Cardiac fibroblast (primary cell): Measurements from ENCODE around the gene EIF1AD.

Experiments
- DNase-seq, 2 donors: peaks; one replicate each; pipeline versions ENCODE4 v3.0.0 to v3.0.0-alpha.2; 2010; ENCODE audit warnings: low read depth in 2 of 2
- H3K4me3 ChIP-seq, 2 donors: replicated peaks in 1 of 2; 1 replicate in 1 of 2; 2 replicates in 1 of 2; pipeline ENCODE4 v1.5.1; 2011; ENCODE audit warnings: low read depth in 2 of 2, low read length in 2 of 2, mild to moderate bottlenecking in 2 of 2, moderate library complexity in 1 of 2
- CTCF ChIP-seq: IDR thresholded peaks from one replicate; pipeline ENCODE4 v1.5.1; 2011; ENCODE audit warnings: low read depth, mild to moderate bottlenecking, low read length, inconsistent platforms

Gene EIF1AD

GRCh38 chr11:65967329-65967934 lies 34.5 kb downstream of the EIF1AD start:
- no peak for TF ChIP-seq CTCF
- no peak overlapping the region for H3K4me3 ChIP-seq
- no peak for DNase-seq

DNA sequence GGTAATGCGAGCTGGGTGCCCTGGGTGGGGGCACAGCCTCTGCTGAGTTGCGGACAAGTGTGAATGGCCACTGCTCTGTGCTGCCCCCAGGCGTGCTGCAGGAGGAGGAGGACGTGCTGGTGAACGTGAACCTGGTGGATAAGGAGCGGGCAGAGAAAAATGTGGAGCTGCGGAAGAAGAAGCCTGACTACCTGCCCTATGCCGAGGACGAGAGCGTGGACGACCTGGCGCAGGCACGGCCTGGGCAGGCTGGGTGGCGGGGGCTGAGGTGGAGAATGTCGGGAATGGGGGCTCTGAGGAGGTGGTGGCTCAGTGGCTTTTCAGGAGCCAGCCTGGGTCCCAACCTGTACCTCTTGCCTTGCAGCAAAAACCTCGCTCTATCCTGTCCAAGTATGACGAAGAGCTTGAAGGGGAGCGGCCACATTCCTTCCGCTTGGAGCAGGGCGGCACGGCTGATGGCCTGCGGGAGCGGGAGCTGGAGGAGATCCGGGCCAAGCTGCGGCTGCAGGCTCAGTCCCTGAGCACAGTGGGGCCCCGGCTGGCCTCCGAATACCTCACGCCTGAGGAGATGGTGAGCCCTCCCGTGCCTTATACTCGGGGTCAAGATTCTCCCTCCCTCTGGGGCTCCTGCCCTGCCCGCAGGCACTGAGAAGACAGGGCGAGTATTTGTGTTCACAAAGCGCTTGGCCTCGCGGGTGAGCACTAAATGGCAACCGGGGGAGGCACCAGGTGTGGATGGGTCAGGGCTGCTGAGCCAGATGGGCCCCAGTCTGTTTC lies 35.8 kb downstream of the EIF1AD start:
- TF ChIP-seq CTCF = no peak
- H3K4me3 ChIP-seq = no peak overlapping the region
- no peak for DNase-seq

DNA sequence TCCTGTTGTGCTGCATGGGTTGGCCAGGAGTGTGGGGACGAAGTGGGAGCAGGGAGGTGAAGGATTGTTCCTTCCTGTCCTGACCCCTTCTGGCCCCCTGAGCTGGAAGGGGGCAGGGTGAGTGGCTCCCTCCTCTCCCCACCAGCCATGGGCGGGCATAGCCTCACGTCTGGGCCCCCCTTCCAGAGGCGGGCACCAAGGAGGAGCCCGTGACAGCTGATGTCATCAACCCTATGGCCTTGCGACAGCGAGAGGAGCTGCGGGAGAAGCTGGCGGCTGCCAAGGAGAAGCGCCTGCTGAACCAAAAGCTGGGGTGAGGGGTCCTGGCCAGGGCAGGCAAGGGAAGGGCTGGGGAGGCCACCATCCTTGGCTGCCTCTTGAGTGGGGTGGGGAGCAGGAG lies 37.1 kb downstream of the EIF1AD start:
- no peak overlapping the region for H3K4me3 ChIP-seq
- no peak for DNase-seq
- no peak for TF ChIP-seq CTCF

DNA sequence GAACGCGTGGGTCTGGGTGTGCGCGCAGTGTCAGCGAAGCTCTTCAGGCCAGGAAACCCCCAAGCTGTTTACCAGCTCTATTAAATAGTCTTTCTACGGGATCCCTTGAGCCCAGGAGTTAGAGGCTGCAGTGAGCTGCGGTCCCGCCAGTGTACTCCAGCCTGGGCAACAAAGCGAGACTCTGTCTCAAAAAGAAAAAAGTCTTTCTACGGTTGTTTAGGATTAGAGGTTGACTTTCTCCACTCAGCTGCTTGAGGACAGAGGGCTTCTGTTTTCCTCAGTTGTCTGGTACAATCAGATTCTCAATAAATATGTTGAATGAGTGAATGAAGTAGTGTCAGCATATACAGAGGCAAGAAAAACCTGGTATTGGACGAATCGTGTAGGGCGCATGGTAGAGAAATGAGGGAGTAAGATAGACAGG lies 39.8 kb downstream of the EIF1AD start:
- H3K4me3 ChIP-seq = peak overlapping the region; percentile 71 to 77
- TF ChIP-seq CTCF = no peak
- DNase-seq = no peak

DNA sequence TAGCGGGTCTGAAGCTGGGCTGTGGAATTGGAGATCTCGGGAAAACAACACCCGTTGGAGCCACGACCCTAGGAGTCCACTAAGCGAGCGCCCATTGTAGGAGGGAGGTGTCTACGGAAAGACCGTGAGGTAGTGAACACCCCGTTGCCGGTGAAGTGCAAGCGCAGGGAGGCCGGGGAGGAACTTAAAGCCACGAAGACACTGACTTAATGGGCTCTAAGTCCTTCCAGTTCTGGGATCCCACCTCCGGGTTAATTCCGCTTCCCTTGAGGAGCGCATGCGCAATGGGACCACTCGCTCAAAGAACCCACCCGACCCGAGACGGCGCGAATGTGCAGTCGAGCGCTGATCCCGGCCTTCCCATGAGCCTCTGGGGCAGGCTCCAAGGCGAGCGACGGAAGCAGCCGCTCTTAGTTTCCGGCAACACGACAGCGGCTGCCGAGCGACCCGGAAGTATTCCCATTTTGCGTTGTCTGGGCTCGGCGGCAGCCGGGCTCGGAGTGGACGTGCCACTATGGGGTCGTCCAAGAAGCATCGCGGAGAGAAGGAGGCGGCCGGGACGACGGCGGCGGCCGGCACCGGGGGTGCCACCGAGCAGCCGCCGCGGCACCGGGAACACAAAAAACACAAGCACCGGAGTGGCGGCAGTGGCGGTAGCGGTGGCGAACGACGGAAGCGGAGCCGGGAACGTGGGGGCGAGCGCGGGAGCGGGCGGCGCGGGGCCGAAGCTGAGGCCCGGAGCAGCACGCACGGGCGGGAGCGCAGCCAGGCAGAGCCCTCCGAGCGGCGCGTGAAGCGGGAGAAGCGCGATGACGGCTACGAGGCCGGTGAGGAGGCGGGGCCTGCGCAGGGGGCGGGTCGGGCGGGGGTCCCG lies 40.5 kb downstream of the EIF1AD start, which contains the start of gene SART1:
Gene SART1, plus strand, starts transcription at position 468 of the 874 bp plus-strand sequence. Its CDS starts 47 bp downstream, at position 515.
- TF ChIP-seq CTCF = no peak
- DNase-seq = peak; percentile 98 to 99

DNA sequence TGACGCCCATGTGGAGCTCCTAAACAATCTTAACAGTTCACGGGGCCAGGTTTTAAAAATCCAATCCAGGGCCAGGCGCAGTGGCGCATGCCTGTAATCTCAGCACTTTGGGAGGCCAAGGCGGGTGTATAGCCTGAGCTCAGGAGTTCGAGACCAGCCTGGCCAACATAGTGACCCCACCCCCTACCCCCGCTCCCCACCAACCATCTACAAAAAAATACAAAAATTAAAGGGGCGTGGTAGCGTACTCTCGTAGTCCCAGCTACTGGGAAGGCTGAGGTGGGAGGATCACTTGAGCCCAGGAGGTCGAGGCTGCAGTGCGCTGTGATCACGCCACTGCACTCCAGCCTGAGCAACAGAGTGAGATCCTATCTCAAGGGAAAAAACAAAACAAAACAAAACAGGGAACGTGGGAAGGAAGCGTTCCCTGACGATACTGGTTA lies 41.1 kb downstream of the EIF1AD start:
- DNase-seq = no peak

More for the DNA sequence above, 40.5 kb downstream of the EIF1AD start, which contains the start of gene SART1:
- H3K4me3 ChIP-seq = peak within 1 kb of the TSS; percentile 71 to 77

More for the DNA sequence above, 41.1 kb downstream of the EIF1AD start:
- peak overlapping the region; percentile 71 to 77 for H3K4me3 ChIP-seq
- TF ChIP-seq CTCF = no peak
